ENCODE data around the gene KLHDC8B. TPM values are rescaled to one million over a fixed set of nuclear protein-coding genes. Genes with fewer than 3 reads are reported as not detected.
A peak's percentile ranks its signal among the peaks of the same experiment; 100 is the strongest.

The KLHDC8B gene
- total RNA-seq = 10 to 100 TPM; 53.1 to 63.6 (median 59.3) TPM

GRCh38 chr3:49171119-49171774 is at the start of gene KLHDC8B:
KLHDC8B (plus strand) TSS chr3:49171598; CDS start chr3:49172770, 1,172 bp downstream.
- 5% methylated on average over 4 of the region's 57 CpGs for WGBS
- H3K4me1 ChIP-seq = peaks cover 48% of the 10 kb centered on the region
- peak within 1 kb of the TSS; percentile 84 for H3K27ac ChIP-seq
- TF ChIP-seq POLR2AphosphoS5 (IDR thresholded peaks at IDR 0.05) (peak in 2 of 3 donors; percentile 4 to 50), CTCF (IDR thresholded peaks at IDR 0.05) (peak; percentile 81 to 95), EP300 (IDR thresholded peaks at IDR 0.05) (no peak), POLR2A (IDR thresholded peaks at IDR 0.05) (no peak)
- DNase-seq (ENCODE audit: low spot score in 2 of 2) = peak; percentile 92 to 94
- peaks cover 23% of the 10 kb centered on the region for H3K36me3 ChIP-seq
- no peaks in the 10 kb centered on the region for H3K9me3 ChIP-seq
- no peaks in the 10 kb centered on the region for H3K27me3 ChIP-seq
- H3K4me3 ChIP-seq = peak within 1 kb of the TSS; percentile 80

- no peak overlapping the region for H3K4me3 ChIP-seq
- H3K27me3 ChIP-seq = no peaks in the 10 kb centered on the region
- no peak for TF ChIP-seq EP300 (IDR thresholded peaks at IDR 0.05)
- TF ChIP-seq POLR2AphosphoS5 (IDR thresholded peaks at IDR 0.05) = no peak
- TF ChIP-seq POLR2A (IDR thresholded peaks at IDR 0.05) = no peak
- no peak for TF ChIP-seq CTCF (IDR thresholded peaks at IDR 0.05)
- H3K4me1 ChIP-seq = peaks cover 26% of the 10 kb centered on the region
- no peak overlapping the region for H3K27ac ChIP-seq
- 92% methylated on average over 12 of the region's 12 CpGs for WGBS
- no peaks in the 10 kb centered on the region for H3K9me3 ChIP-seq
- no peak for DNase-seq (ENCODE audit: low spot score in 2 of 2)
- H3K36me3 ChIP-seq = peaks cover 71% of the 10 kb centered on the region
Observed at GRCh38 chr3:49122022-49122421, 49.4 kb upstream of the KLHDC8B start.

GRCh38 chr3:49122451-49122850 is 48.9 kb upstream of the KLHDC8B start:
- no peak for DNase-seq (ENCODE audit: low spot score in 2 of 2)
- Histone ChIP-seq H3K27me3 (no peaks in the 10 kb centered on the region), H3K4me1 (peaks cover 26% of the 10 kb centered on the region), H3K9me3 (no peaks in the 10 kb centered on the region), H3K36me3 (peaks cover 67% of the 10 kb centered on the region), H3K27ac (no peak overlapping the region), H3K4me3 (no peak overlapping the region)
- WGBS = 67% methylated on average over 4 of the region's 7 CpGs
- TF ChIP-seq POLR2AphosphoS5 (IDR thresholded peaks at IDR 0.05) (no peak), CTCF (IDR thresholded peaks at IDR 0.05) (no peak), POLR2A (IDR thresholded peaks at IDR 0.05) (no peak), EP300 (IDR thresholded peaks at IDR 0.05) (no peak)

- Histone ChIP-seq H3K4me3 (no peak overlapping the region), H3K4me1 (peaks cover 26% of the 10 kb centered on the region), H3K27me3 (no peaks in the 10 kb centered on the region), H3K36me3 (peaks cover 62% of the 10 kb centered on the region), H3K9me3 (no peaks in the 10 kb centered on the region), H3K27ac (no peak overlapping the region)
- no peak for DNase-seq (ENCODE audit: low spot score in 2 of 2)
- TF ChIP-seq CTCF (IDR thresholded peaks at IDR 0.05) (no peak), POLR2A (IDR thresholded peaks at IDR 0.05) (no peak), POLR2AphosphoS5 (IDR thresholded peaks at IDR 0.05) (no peak), EP300 (IDR thresholded peaks at IDR 0.05) (no peak)
- WGBS = 86% methylated on average over 7 of the region's 17 CpGs
Observed at GRCh38 chr3:49122886-49123545, 48.4 kb upstream of the KLHDC8B start.

- peaks cover 20% of the 10 kb centered on the region for H3K4me1 ChIP-seq
- TF ChIP-seq POLR2AphosphoS5 (IDR thresholded peaks at IDR 0.05) (no peak), POLR2A (IDR thresholded peaks at IDR 0.05) (no peak), EP300 (IDR thresholded peaks at IDR 0.05) (no peak), CTCF (IDR thresholded peaks at IDR 0.05) (no peak)
- H3K9me3 ChIP-seq = no peaks in the 10 kb centered on the region
- H3K36me3 ChIP-seq = peaks cover 62% of the 10 kb centered on the region
- no peaks in the 10 kb centered on the region for H3K27me3 ChIP-seq
- WGBS = 93% methylated on average over 16 of the region's 17 CpGs
- no peak overlapping the region for H3K27ac ChIP-seq
- no peak overlapping the region for H3K4me3 ChIP-seq
- DNase-seq (ENCODE audit: low spot score in 2 of 2) = no peak
Observed at GRCh38 chr3:49123687-49124086, 47.7 kb upstream of the KLHDC8B start.
